OCI-LY7 (cell line): ENCODE measurements around the gene SLC27A6. TPM values are rescaled to one million over a fixed set of nuclear protein-coding genes. Genes with fewer than 3 reads are reported as not detected.

Experiments
- BruUV-seq: library from RNA; stranded (reverse); fragments of 400-500 nt; replicated peaks from 2 replicates; lab custom pipeline; 2021; lab: Mats Ljungman, UMichigan
- CTCF ChIA-PET: fragments of 300-600 bp; sonication (Branson Sonifier 250); formaldehyde crosslinking; loops from one replicate; lab custom pipeline; 2022; ENCODE audit warnings: antibody characterized with exemption; ENCODE audit not compliant: unreplicated experiment; lab: Charles Lee
- POLR2A ChIA-PET: fragments of 300-600 bp; sonication (Branson Sonifier 250); formaldehyde crosslinking; loops from one replicate; lab custom pipeline; 2022; ENCODE audit warnings: antibody characterized with exemption; lab: Charles Lee
- DNase-seq: peaks from one replicate; pipeline ENCODE4 v3.0.0-alpha.2; 2015; ENCODE audit warnings: low spot score
- H2AFZ ChIP-seq: fragments of 200-600 bp; sonication (generic), shearing (Covaris generic); 2 replicates; pipeline ENCODE4 v1.6.1; 2014; ENCODE audit warnings: mild to moderate bottlenecking, antibody characterized with exemption, low read length, moderate library complexity
- H3K27ac ChIP-seq: fragments of 200-600 bp; sonication (generic); 2 replicates; pipeline ENCODE4 v1.5.1; 2014; ENCODE audit warnings: mixed run types, low read depth, mild to moderate bottlenecking, moderate library complexity, low read length, inconsistent platforms; ENCODE audit not compliant: poor library complexity, severe bottlenecking
- H3K36me3 ChIP-seq: fragments of 200-600 bp; sonication (generic); 2 replicates; pipeline ENCODE4 v1.6.1; 2014; ENCODE audit warnings: mild to moderate bottlenecking, antibody characterized with exemption, low read length, moderate library complexity, mixed read lengths; ENCODE audit not compliant: insufficient read depth
- H3K4me1 ChIP-seq: fragments of 200-600 bp; sonication (generic); 2 replicates; pipeline ENCODE4 v1.5.1; 2014; ENCODE audit warnings: mild to moderate bottlenecking, low read length; ENCODE audit not compliant: insufficient read depth, poor library complexity, severe bottlenecking
- H3K4me2 ChIP-seq: fragments of 200-600 bp; sonication (generic); 2 replicates; pipeline ENCODE4 v1.6.1; 2014; ENCODE audit warnings: mild to moderate bottlenecking, low read length
- H3K4me3 ChIP-seq: fragments of 200-600 bp; sonication (generic); 2 replicates; pipeline ENCODE4 v1.5.1; 2014; ENCODE audit warnings: mild to moderate bottlenecking, low read depth, low read length; ENCODE audit not compliant: poor library complexity, severe bottlenecking
- H3K79me2 ChIP-seq: fragments of 200-600 bp; sonication (generic); 2 replicates; pipeline ENCODE4 v1.6.1; 2016; ENCODE audit warnings: low read depth, mild to moderate bottlenecking, low read length, moderate library complexity, mixed read lengths; ENCODE audit not compliant: insufficient read depth
- H3K9me2 ChIP-seq: fragments of 200-600 bp; sonication (generic); 2 replicates; pipeline ENCODE4 v1.6.1; 2016; ENCODE audit warnings: mild to moderate bottlenecking, low read length, mixed read lengths; ENCODE audit not compliant: insufficient read depth
- H3K9me3 ChIP-seq: fragments of 200-600 bp; sonication (generic); 2 replicates; pipeline ENCODE4 v1.6.1; 2014; ENCODE audit warnings: mild to moderate bottlenecking, mixed run types, low read length, mixed read lengths
- H4K20me1 ChIP-seq: fragments of 200-600 bp; sonication (generic); 2 replicates; pipeline ENCODE4 v1.6.1; 2014; ENCODE audit warnings: mild to moderate bottlenecking, antibody characterized with exemption, low read length, moderate library complexity, mixed read lengths; ENCODE audit not compliant: insufficient read depth
- EZH2phosphoT487 ChIP-seq: fragments of 200-600 bp; sonication (generic); IDR thresholded peaks from 2 replicates; pipeline ENCODE4 v1.6.1; 2018; ENCODE audit warnings: low read depth, borderline replicate concordance, mild to moderate bottlenecking, mixed run types, antibody characterized with exemption, low read length, moderate library complexity, mixed read lengths
- intact Hi-C: fragments of 100-400 bp; cut with micrococcal nuclease; formaldehyde crosslinking; loops from one replicate; pipeline ENCODE4 v1.10.0; 2022; ENCODE audit not compliant: unreplicated experiment
- total RNA-seq, 2 experiments: library from RNA; depleted of rRNA in 1 of 2; stranded (reverse); fragments of >200 nt in 1 of 2; shearing (Covaris generic) in 1 of 2; gene quantifications; 2 replicates each; pipeline ENCODE4 v1.2.3, GENCODE V29; 2014 to 2022
- TF ChIP-seq, protein P1 (sequence below): fragments of 200-600 bp; sonication (generic); conservative IDR thresholded peaks from 2 replicates; pipeline ENCODE4 v1.5.1; 2014; ENCODE audit warnings: mild to moderate bottlenecking, antibody characterized with exemption, low read length, moderate library complexity, mixed read lengths

The SLC27A6 gene
- total RNA-seq, 2 experiments from 2014 or later: not detected

DNA sequence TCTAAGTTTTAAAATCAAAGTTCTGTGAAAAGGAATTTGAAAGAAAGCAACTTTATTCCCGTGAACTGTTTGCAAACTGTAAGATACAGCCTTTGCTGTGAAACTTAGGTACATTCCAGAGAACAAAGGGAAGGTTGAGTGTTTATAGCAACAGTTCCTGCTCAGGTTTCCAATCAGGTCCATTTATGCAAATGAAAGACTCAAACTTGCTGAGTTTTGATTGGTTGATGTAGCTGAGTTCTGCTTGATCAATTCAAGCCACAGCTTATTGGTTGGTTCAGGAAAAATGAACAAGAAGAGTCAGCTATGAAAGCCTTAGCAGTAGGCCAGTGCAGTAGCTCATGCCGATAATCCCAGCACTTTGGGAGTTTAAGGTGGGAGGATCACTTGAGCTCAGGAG is 37.9 kb downstream of the SLC27A6 start:
- DNase-seq: no peak
- ChIA-PET POLR2A (interaction anchor here (0.6 to 0.7 kb wide), 3 partner anchors 745 to 1595 kb away, joined by 3 to 4 read pairs (median 4); no protein-coding TSS in a partner anchor), CTCF (no interaction called here)
- H3K4me2 ChIP-seq: no peak overlapping the region
- H2AFZ ChIP-seq: no peak overlapping the region
- no peaks in the 10 kb centered on the region for H3K9me3 ChIP-seq
- TF ChIP-seq, protein P1, sequence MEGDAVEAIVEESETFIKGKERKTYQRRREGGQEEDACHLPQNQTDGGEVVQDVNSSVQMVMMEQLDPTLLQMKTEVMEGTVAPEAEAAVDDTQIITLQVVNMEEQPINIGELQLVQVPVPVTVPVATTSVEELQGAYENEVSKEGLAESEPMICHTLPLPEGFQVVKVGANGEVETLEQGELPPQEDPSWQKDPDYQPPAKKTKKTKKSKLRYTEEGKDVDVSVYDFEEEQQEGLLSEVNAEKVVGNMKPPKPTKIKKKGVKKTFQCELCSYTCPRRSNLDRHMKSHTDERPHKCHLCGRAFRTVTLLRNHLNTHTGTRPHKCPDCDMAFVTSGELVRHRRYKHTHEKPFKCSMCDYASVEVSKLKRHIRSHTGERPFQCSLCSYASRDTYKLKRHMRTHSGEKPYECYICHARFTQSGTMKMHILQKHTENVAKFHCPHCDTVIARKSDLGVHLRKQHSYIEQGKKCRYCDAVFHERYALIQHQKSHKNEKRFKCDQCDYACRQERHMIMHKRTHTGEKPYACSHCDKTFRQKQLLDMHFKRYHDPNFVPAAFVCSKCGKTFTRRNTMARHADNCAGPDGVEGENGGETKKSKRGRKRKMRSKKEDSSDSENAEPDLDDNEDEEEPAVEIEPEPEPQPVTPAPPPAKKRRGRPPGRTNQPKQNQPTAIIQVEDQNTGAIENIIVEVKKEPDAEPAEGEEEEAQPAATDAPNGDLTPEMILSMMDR: no peak
- no peak for TF ChIP-seq EZH2phosphoT487
- no peaks in the 10 kb centered on the region for H4K20me1 ChIP-seq
- H3K4me3 ChIP-seq: no peak overlapping the region
- intact Hi-C loops: no loop called here
- no peaks in the 10 kb centered on the region for H3K9me2 ChIP-seq
- no peaks in the 10 kb centered on the region for H3K4me1 ChIP-seq
- H3K36me3 ChIP-seq: no peaks in the 10 kb centered on the region
- no TSS peak for BruUV-seq
- H3K27ac ChIP-seq: no peak overlapping the region
- H3K79me2 ChIP-seq: no peaks in the 10 kb centered on the region

GRCh38 chr5:129014185-129014584 is 48.9 kb downstream of the SLC27A6 start:
- intact Hi-C loops: no loop called here
- ChIA-PET CTCF (no interaction called here), POLR2A (no interaction called here)
- H3K36me3 ChIP-seq: no peaks in the 10 kb centered on the region
- no peaks in the 10 kb centered on the region for H4K20me1 ChIP-seq
- H3K27ac ChIP-seq: no peak overlapping the region
- no peaks in the 10 kb centered on the region for H3K4me1 ChIP-seq
- BruUV-seq: no TSS peak
- TF ChIP-seq, protein P1: no peak
- no peak for TF ChIP-seq EZH2phosphoT487
- H3K4me2 ChIP-seq: no peak overlapping the region
- no peak overlapping the region for H3K4me3 ChIP-seq
- no peaks in the 10 kb centered on the region for H3K9me2 ChIP-seq
- no peak overlapping the region for H2AFZ ChIP-seq
- no peaks in the 10 kb centered on the region for H3K79me2 ChIP-seq
- no peaks in the 10 kb centered on the region for H3K9me3 ChIP-seq
- DNase-seq: no peak

GRCh38 chr5:129018837-129019236 is 53.5 kb downstream of the SLC27A6 start:
- no peaks in the 10 kb centered on the region for H3K36me3 ChIP-seq
- H3K4me2 ChIP-seq: no peak overlapping the region
- no peaks in the 10 kb centered on the region for H3K9me2 ChIP-seq
- H3K4me3 ChIP-seq: no peak overlapping the region
- no peaks in the 10 kb centered on the region for H3K9me3 ChIP-seq
- POLR2A ChIA-PET: no interaction called here
- H3K4me1 ChIP-seq: no peaks in the 10 kb centered on the region
- no peak overlapping the region for H2AFZ ChIP-seq
- no peaks in the 10 kb centered on the region for H4K20me1 ChIP-seq
- CTCF ChIA-PET: no interaction called here
- no TSS peak for BruUV-seq
- intact Hi-C loops: no loop called here
- no peak for DNase-seq
- TF ChIP-seq EZH2phosphoT487: no peak
- TF ChIP-seq, protein P1: no peak
- H3K79me2 ChIP-seq: no peaks in the 10 kb centered on the region
- H3K27ac ChIP-seq: no peak overlapping the region
